HG03521 (cell line): Measurements from ENCODE around the gene STK25.

Source experiments
- ATAC-seq: cut with Tn5 transposase; IDR thresholded peaks from one replicate; pipeline ENCODE4 v1.9.1; 2021; ENCODE audit warnings: mild to moderate bottlenecking, moderate library complexity; ENCODE audit not compliant: unreplicated experiment

The STK25 gene

DNA sequence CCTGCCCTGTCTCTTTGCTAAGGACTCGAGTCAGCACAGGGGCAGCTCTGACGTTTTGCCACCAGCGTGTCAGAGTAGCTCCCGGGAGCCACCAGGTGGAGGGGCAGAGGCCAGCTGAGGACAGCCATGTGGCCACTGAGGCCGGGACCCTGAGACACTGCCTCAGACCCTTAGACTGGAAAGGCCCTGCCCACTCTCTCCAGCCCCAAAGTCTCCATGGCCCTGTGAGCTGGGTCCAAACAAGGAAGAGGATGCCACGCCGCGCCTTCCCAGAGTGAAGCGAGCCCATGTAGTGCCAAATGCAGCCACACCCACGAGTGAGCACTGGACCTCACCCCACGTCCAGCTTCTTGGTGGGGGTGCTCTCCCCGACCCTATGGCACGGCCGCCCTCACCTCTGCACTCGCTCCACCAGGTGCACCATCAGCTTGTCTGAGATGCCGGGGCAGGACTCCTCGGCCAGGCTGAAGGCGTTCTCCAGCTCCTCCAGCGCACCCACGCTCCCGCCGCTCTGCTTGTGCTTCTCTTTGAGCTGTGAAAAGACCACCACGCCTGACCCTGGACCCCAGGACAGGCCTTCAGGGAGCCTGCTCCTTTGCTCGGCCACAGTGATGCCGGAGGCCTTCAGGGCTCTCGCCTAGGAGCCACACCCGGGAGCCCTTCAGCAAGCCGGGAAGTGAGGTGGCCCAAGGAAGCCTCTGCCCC, 12.2 kb downstream of the STK25 start:
- no peak for ATAC-seq

DNA sequence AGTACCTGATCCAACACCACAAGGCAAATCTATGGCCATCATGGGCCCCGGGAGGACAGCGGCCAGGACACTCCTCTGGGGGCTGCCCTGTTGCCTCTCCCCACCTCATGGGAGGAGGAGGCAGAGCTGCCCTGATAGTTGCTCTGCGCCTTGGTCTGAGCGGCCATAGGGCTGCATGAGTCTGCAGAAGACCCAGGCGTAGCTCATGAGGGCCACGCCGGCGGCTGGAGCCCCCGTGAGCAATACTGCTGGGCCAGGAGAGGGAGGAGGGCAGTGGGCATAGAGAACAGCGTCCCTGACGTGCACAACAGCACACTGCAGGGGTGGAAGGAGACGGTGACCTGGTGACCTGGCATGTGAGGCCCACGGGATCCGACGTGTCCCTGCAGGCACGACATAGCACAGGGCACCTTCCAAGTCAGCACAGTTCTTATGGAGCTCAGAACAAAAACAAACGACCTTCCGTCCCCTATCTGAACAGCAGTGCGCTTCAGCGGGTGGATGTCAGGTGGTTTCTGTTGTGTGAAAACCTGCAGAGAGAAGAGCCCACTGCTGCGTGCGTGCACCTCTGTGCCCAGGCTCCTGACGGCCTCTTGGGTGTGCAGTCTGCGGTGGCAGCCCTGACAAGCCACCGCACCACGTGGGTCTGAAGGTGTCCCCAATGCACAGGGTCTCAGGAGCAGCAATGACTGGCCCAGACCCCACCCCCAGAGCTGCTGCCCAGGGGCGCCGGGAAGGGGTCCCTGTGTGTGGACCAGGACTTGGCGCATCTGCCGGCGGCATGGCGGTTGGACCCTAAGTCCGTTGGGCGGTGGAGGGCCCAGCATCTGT, 13.0 kb downstream of the STK25 start:
- no peak for ATAC-seq

DNA sequence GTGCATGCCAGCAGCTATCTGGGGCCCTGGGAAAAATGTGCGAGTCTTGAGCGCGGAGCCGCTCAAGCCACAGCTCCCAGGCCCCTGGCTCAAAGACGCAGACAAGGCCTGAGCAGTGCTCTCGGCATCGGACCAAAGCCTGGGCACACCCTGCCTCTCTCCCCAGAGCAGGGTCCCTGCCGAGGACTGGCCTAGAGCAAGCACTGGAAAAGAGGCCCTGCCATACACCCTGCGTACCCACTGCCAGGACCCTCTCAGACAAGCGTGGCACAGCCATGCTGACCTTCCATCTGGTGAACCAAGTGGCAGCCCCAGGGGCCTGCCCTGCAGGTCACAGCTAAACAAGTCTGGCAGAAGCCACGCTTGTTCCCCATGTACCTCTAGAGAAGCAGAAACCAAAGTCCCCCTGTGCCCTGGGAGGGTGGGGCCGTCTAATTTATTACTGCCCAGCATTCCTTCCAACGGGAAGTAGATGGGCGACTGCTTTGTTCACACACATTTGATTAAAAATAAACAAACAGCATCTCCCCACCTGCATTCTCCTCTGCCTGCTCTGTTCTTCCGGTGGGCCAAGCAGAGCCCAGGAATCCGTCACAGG, 14.0 kb downstream of the STK25 start:
- no peak for ATAC-seq

DNA sequence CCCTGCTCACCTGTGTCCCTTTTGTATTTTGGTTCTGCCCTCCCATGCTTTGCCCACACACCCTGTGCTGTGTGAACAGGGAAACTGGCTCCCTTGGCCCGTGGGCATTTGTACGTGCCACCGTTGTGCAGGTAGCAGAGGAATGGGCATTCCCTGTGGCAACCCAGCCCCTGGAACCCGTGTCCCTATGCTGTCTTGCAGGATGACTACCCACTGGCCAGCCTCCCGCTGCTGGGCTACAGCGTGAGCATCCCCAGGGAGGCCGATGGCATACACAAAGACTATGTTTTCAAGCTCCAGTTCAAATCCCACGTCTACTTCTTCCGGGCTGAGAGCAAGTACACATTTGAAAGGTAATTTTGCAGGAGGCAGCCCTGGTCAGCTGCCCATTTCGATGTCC, 15.3 kb downstream of the STK25 start:
- no peak for ATAC-seq

DNA sequence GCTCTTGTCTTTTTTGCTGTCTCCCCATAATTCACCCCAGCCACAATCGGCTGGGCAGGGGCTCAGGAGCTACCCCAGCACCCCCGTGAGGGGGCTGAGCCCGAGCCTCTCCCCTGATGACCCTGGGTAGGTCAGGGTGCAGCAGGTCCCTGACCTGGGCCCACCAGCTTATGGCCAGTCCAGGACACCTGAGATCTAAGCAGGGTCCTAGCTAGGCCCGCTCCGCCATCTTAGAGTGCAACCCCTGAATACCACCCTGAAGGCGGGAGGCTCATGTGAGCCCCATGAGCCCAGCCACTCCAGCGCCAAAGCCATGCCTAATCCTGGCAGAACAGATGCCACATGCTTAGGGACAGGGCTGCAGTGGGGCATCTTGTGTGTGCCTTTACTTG, 16.2 kb downstream of the STK25 start:
- ATAC-seq: no peak

DNA sequence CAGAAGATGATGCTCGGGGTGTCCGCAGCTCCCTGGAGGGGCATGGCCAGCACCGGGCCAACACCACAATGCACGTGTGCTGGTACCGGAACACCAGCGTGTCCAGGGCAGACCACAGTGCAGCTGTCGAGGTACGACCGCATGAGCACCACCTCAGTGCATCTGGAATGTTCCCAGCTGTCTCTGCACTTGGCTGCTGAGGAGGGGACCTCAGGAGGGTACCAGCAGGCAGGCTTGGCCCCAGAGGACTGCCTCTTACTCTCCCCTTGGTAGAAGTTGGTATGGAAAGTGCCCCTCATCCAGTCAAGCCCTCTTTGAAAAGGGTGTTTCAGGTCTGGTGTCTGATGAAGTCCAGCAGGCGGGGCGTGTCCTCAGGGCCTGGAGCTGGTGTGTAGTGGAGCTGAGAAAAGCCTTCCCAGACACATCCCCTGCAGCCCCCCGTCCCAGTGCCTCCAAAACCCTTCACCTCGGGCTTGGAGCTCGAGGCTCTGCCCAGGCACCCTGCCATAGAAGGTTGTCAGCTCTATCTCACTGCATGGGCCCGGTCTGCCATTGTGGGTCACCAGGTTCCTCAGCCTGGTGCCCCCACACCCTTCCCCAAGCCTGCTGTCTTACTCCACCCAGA, 16.7 kb downstream of the STK25 start:
- ATAC-seq: no peak

DNA sequence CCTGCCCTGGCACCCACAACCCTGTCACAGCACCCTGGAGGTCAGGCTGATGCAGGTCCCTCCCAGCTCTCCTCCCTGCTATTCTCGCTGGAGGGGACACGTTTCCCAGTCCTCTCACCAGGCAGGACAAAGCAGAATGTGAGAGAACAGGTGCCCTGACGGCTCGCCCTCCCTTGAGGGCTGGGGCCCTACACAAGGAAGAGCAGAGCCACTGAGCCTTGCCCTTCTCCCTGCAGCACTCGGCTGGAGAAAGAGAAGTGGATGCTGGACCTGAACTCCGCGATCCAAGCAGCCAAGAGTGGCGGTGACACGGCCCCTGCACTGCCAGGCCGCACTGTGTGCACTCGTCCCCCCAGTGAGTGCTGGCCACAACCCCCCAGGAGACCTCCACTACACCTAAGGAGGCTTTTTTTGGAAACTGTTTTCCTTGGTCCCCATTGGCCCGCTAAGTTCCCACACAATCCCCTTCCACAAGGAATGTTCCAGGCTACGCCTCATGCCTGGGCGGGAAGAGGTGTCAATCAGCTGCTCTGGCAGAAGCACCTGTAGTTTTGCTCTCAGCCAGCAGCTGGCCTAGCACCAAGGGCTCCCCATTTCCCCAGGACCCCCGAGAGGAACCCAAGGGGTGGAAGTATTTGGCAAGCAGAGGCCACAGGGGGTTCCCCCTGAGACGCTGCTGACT, 17.4 kb downstream of the STK25 start:
- no peak for ATAC-seq

DNA sequence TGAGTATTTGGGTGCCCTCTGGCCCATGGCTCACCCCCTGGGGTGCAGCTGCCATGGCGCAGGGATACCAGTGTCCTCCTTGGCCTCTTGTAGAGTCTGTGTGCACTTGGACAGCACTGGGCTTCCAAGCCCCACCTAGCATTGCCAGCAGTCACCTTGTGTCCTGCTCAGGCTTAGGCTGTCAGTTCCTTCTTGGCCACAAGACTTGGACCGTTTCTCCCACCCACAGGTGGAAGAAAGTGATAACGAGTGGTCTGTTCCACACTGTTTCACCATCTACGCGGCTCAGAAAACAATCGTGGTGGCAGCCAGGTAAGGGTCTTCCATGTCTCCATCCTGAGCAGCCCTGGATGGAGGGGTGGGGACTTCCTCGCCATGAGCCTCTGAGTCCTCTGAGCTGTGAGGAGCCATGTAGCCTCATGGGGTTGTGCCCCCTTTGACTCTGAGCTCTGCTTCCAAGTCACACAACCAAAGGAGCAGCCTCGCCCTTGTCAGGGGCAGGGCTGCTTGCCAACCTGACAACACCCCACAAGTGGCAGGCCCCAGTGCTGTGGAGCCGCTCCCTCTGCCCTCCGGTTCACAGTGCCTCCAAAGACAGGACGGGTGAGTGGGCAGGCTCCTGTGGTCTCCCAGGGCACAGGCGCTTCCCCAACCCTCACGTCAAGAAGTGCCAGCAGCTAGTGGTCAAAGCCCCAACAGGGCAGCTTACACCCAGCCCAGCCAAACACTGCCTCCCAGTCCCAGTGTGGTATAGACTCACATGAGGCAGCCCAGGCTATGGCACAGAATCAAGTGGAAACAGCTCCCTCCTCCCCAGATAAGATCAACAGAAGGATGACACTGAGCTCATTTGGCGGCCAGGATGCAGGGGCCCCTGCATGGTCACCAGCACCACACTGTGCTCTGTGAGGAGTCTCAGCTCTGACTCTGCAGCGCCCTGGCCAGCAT, 18.4 kb downstream of the STK25 start:
- ATAC-seq: no peak

DNA sequence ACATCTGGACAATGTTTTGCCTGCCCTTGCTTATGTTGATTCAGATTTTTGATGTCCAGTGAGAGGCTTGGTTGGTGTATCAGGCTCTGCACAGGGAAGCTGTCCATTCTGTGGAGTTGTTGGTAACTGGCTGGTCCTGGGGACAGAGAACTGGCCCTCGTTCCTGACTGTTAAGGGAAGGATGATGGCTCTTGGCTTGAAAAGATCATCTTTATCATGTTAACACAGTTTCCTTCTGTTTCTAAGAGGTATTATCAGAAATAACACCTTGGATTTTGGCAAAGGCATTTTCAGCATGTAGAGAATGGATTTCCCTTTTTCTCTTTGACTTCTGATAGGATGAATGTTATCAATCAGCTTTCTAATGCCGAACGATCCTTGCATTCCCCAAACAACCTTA, 19.3 kb downstream of the STK25 start:
- no peak for ATAC-seq

DNA sequence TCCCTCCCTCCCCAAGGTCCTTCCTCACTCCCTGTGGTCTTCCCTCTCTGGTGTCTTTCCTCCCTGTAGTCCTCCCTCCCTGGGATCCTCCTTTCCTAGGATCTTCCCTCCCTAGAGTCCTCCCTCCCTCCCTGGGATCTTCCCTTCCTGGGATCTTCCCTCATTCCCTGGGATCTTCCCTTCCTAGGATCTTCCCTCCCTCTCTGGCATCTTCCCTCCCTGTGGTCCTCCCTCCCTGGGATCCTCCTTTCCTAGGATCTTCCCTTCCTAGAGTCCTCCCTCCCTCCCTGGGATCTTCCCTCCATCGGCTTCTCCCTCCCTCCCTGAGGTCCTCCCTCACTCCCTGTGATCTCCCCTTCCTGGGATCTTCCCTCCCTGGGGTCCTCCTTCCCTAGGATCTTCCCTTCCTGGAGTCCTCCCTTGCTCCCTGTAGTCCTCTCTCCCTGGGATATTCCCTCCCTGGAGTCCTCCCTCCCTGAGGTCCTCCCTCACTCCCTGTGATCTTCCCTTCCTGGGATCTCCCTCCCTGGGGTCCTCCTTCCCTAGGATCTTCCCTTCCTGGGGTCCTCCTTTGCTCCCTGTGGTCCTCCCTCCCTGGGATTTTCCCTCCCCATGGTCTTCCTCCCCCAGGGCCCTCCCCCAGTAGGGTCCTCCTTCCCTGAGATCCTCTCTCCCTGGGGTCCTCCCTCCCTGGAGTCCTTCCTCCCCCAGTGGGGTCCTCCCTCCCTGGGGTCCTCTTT, 23.0 kb downstream of the STK25 start:
- no peak for ATAC-seq

DNA sequence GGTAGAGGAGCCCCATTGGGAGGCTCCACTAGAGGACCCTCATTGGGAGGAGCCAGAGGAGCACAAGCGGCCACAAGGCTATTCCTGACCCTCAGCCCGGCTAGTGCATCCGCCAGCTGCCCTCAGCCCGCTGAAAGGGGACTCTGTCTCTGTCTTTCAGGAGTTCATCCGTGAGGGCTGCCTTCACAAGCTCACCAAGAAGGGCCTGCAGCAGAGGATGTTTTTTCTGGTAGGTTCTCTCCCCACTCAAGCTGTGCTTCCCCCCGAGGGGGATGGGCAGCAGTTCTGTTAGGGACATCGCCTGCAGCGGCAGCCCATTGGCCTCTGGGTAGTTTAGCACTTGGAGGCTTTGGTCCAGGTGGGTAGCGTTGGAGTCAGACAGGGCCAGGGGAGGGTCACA, 25.1 kb downstream of the STK25 start:
- no peak for ATAC-seq

DNA sequence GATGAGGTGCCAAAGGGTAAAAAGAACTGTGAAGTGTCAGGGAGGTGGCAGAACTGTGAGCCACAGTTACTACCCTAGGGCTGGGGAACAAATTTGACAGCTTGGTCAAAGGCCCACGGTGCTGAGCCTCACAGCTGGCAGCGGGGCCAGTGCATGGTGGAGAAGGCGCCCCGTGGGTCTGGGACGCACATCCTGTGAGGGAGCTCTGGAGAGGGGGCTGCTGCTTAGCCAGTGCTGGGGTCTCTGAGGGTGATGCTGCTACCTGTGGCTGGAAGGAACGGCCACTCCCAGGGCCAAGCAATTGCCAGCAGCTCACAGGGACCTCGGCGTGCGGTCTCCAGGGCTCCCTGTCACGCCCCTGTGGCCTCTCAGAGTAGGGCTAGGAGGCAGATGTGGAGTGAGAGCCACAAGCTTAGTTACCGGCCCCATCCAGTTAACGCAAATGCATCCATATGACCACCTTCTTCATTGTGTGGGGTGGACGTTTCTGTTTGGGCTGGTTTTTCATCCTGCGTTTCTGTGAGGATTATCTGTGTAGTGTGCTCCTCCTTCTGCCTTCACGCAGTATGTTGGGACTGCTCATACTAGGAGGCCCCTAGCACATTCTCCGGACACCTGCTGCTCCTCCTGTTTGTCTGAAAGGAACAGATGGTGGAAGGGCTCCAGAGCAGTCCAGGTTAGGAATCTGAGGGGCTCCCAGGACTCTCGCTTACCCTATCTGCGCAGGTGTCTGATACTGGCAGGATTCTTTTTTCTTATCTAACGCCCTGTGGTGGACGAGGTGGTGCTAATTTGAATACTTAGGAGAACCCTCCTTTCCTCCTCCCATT, 26.0 kb downstream of the STK25 start:
- ATAC-seq: no peak

DNA sequence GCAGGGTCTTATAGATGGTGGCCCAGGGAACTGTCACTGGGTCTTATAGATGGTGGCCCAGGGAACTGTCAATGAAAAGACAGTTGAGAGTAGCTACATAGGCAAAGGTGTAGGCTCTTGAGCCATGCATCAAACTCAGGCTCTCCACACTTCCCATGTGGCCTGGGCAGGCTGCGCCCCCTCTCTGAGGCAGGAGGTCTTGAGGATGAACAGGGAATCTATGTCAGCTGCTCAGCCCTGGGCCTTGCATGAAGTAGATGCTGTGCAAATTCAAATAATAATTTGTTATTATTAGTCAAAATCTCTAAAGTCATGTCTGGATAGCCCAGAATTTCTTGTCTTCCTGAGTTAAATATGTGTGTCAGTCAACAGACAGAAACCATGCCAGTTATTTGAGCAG, 26.7 kb downstream of the STK25 start:
- no peak for ATAC-seq

DNA sequence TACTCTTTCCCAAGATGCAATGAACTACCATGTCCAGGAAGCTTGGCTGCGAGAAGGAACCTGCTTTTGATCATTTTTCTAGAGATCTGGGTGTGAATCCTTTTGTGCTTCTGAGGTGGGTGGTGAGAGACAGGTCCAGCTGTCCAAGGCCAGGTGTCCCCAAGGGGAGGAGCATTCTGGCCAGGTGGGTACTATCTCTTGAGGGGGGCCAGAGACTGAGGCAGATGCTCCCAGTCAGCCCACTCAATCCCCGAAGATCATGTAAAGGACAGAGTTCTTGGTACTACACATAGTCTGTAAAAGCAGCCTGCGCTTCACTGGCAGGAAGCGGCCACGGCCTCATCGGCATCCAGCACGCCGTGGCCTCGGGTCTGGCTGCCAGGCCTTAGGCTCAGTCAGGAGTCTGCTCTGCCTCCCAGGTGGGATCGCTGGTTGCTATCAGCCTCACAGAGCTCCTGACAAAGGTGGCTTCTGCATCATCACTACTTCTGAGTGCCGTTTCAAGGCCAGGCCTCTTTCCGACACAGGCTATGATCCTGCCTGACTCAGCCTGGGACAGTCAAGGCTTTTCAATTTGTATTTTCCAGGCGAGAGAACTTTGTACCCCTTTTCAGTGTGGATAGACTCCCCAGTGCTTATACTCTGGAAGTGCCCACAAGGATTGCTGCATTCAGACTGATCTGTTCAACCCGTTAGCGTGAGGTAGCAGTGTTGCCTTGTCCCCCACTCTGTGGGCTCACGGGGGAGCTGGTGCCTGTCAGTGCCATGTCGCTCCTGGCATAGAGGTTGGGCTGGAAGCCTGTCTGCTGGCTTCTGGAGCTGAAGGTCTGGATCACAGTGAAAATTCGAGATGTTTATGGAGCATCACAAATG, 29.1 kb downstream of the STK25 start:
- ATAC-seq: no peak

DNA sequence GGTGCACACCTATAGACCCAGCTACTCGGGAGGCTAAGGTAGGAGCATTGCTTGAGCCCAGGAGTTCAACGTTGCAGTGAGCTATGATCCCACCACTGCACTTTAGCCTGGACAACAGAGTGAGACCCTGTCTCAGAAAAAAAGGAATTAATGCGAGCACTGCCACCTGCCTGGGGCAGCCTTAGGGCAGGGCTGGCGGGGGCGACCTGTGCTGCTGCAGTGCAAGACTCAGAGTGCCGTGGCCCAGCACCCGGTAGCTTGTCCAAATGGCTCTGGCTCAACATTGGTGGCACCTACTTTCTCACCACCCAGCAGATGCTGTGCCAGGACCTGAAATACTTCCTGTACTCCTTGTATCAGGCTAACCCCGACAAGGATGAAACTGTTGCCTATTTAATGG, 30.2 kb downstream of the STK25 start:
- ATAC-seq: no peak

DNA sequence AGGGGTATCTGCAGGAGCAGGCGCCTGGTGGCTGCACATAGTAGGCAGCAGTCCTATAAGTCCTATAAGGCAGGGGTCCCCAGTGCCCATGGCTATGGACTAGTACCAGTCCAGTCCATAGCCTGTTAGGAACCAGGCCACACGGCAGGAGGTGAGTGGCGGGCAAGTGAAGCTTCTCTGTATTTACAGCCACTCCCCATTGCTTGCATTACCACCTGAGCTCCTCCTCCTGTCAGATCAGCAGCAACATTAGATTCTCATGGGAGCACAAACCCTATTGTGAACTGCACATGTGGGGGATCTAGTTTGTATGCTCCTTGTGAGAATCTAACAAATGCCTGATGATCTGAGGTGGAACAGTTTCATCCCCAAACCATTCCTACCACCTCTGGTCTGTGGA, 33.1 kb downstream of the STK25 start:
- no peak for ATAC-seq

DNA sequence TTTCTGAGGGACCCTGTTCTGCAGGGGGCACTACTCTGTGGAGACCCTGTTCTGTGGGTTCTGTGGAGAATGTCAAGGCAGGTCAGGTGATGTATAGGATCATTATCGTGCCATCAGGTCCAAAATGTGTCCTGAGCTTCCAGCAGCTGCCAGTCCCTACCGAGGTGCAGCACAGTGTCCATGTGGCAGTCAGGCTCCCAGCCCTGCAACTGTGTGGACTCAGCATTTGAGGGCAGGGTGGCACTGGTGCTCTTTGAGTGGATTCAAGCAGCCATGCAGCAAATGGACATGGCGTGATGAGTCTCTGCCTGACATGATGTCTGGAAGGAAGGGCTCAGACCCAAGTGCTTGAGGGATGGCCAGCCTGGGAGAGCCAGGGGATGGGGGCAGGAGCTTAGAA, 35.0 kb downstream of the STK25 start:
- ATAC-seq: no peak

DNA sequence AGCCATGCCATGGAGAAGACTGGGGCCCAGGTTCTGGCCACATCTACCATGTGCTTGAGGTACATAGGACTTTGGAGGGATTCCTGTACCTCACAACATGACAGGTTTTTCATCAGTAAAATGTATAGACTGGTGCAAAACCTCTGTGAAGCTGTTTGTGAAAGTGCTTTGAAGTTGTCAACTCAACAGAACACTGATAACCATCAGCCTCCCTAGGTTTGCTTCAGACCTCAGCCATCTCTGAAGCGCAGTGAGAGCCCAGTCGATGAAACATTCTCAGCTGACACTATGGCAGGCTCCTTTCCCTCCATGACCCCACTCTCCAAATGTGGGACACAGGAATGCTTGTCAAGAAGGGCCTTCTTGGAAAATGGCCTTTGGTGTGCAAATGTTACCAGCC, 38.6 kb downstream of the STK25 start:
- ATAC-seq: no peak
